Ascending aorta (tissue), 2 donors: ENCODE data around the gene MNDA. TPM values are rescaled to one million over a fixed set of nuclear protein-coding genes. Genes with fewer than 3 reads are reported as not detected.

Experiments
- DNase-seq, 2 donors: peaks; one replicate each; pipeline ENCODE4 v3.0.0-alpha.2; 2019; ENCODE audit warnings: low spot score in 2 of 2
- H3K27ac ChIP-seq, 2 donors: fragments of 200-600 bp; sonication (generic); one replicate each; pipeline ENCODE4 v1.5.1; 2016 to 2017; ENCODE audit warnings: mild to moderate bottlenecking in 1 of 2
- H3K27me3 ChIP-seq: fragments of 200-600 bp; sonication (generic); one replicate; pipeline ENCODE4 v1.5.1; 2017
- H3K36me3 ChIP-seq, 2 donors: fragments of 200-600 bp; sonication (generic); one replicate each; pipeline ENCODE4 v1.5.1; 2016
- H3K4me1 ChIP-seq, 2 donors: fragments of 200-600 bp; sonication (generic); one replicate each; pipeline ENCODE4 v1.5.1; 2016 to 2017; ENCODE audit warnings: mild to moderate bottlenecking in 1 of 2
- H3K4me3 ChIP-seq, 2 donors: fragments of 200-600 bp; sonication (generic); one replicate each; pipeline ENCODE4 v1.5.1; 2016 to 2017; ENCODE audit warnings: mild to moderate bottlenecking in 1 of 2
- H3K9me3 ChIP-seq, 2 donors: fragments of 200-600 bp; sonication (generic); one replicate each; pipeline ENCODE4 v1.5.1; 2016
- intact Hi-C: fragments of 100-400 bp; cut with DNase I; formaldehyde crosslinking; loops from one replicate; pipeline ENCODE4 v1.15.1; 2023
- total RNA-seq: library from RNA; depleted of rRNA; stranded (reverse); fragments of >200 nt; gene quantifications from one replicate; pipeline ENCODE4 v1.1.0, GENCODE V29; 2016
- TF ChIP-seq, protein P1 (sequence below), 3 experiments: fragments of 200-600 bp in 2 of 3; fragments of 450-650 bp in 1 of 3; sonication (generic) in 2 of 3; IDR thresholded peaks; one replicate each; pipeline ENCODE4 v1.5.1; 2016 to 2019; ENCODE audit warnings: antibody characterized with exemption in 3 of 3, mild to moderate bottlenecking in 1 of 3, moderate library complexity in 1 of 3

The MNDA gene
- total RNA-seq, 1 donor from 2014 or later: 3.5 TPM

GRCh38 chr1:158801396-158801795 lies 29.8 kb upstream of the MNDA start:
- Histone ChIP-seq H3K27ac (no peak overlapping the region), H3K9me3 (no peaks in the 10 kb centered on the region), H3K36me3 (no peaks in the 10 kb centered on the region), H3K4me3 (no peak overlapping the region), H3K4me1 (no peaks in the 10 kb centered on the region), H3K27me3 (no peaks in the 10 kb centered on the region)
- intact Hi-C loops: no loop called here
- DNase-seq: no peak
- TF ChIP-seq, protein P1, sequence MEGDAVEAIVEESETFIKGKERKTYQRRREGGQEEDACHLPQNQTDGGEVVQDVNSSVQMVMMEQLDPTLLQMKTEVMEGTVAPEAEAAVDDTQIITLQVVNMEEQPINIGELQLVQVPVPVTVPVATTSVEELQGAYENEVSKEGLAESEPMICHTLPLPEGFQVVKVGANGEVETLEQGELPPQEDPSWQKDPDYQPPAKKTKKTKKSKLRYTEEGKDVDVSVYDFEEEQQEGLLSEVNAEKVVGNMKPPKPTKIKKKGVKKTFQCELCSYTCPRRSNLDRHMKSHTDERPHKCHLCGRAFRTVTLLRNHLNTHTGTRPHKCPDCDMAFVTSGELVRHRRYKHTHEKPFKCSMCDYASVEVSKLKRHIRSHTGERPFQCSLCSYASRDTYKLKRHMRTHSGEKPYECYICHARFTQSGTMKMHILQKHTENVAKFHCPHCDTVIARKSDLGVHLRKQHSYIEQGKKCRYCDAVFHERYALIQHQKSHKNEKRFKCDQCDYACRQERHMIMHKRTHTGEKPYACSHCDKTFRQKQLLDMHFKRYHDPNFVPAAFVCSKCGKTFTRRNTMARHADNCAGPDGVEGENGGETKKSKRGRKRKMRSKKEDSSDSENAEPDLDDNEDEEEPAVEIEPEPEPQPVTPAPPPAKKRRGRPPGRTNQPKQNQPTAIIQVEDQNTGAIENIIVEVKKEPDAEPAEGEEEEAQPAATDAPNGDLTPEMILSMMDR (IDR thresholded peaks at IDR 0.05): no peak

DNA sequence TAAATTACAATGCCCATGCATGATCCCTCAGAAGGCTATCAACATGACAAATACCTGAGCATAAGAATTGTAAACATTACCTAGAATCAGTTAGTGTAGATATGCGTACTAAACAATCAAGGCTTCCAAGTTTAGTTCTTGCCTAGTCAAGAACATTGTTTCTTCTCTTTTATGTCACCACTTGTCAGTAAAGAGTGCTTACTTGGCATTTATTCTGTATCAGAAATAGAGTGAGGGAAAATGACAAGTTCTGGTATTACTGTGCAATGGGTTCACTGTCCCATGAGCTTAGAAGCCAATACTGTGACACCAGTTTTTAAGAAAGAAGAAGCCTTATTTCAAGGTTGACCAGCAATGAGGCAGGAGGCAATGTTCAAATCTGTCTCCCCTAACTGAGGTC lies 27.5 kb upstream of the MNDA start:
- no peaks in the 10 kb centered on the region for H3K4me1 ChIP-seq
- no peaks in the 10 kb centered on the region for H3K27me3 ChIP-seq

DNA sequence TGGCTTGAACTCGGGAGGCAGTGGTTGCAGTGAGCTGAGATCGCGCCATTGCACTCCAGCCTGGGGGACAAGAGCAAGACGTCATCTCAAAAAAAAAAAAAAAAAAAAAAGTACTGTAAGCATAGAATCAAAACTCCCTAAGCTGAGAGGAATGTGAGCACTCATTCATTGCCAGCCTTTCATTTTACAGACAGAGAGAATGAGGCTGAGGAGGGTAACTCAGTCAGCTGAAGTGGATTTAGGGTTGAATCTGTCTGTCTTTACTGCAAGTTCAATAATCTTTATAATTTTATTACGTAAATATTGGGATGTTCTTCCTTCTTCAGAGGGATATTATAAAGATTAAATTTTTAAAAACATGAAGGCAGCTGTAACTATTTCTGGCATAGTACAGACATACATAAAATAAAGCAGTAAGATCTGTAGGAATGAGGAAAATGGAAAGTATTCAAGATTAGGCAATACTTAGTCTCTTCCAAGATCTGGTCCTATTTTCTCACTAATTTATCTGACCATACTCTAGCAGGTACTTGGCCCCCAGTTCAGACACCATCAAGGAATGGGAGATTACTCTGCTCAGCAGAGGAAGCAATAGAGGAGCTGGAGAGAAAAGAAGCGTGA lies 24.1 kb upstream of the MNDA start:
- Histone ChIP-seq H3K4me3 (no peak overlapping the region), H3K27me3 (no peaks in the 10 kb centered on the region), H3K36me3 (no peaks in the 10 kb centered on the region), H3K27ac (no peak overlapping the region), H3K4me1 (no peaks in the 10 kb centered on the region), H3K9me3 (no peaks in the 10 kb centered on the region)
- TF ChIP-seq, protein P1 (IDR thresholded peaks at IDR 0.05): no peak
- intact Hi-C loops: no loop called here
- DNase-seq: no peak

More for the DNA sequence above, 27.5 kb upstream of the MNDA start:
- intact Hi-C loops: no loop called here
- no peak overlapping the region for H3K27ac ChIP-seq
- no peaks in the 10 kb centered on the region for H3K36me3 ChIP-seq
- H3K4me3 ChIP-seq: no peak overlapping the region
- no peak for DNase-seq
- TF ChIP-seq, protein P1 (IDR thresholded peaks at IDR 0.05): no peak
- no peaks in the 10 kb centered on the region for H3K9me3 ChIP-seq

DNA sequence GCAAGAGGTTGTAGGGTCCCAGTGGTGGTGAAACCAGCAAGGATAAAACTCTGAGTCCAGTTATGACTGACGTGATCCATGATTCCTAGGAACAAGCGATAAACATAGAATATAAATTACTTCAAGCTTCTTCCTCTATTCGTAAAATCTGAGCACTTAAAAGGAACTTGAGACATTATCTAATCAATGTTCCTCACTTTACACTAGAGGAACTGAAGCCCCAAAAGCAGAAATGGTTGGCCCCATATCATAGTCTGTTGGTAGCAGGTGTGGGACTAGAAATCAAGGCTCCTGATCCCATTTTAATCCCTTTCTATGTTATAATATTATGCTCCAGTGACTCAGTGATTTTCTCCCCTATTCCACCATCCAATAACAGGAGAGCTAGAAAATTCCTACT lies 21.9 kb upstream of the MNDA start:
- no peak for DNase-seq
- intact Hi-C loops: no loop called here
- H3K4me3 ChIP-seq: no peak overlapping the region

DNA sequence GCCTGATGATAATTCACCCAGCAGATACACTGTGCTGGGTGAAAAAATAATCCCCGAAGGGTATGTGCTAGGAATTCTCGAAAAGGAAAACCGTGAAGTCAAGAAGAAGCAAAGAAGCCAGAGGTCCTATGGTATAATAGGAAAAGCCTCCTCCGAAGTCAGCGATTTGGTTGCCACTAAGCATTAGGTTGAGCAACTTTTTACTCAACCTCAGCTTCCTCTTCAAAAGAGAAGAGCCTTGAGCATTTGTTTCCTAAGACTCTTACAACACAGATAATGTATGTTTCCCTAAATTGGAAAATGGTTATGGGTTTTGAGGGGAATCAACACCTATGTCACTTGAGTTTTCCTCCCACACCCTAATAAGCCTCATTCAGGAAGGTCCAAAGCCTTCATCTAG lies 21.3 kb upstream of the MNDA start:
- no peak for DNase-seq
- Histone ChIP-seq H3K27me3 (no peaks in the 10 kb centered on the region), H3K9me3 (no peaks in the 10 kb centered on the region), H3K27ac (no peak overlapping the region), H3K4me1 (no peaks in the 10 kb centered on the region), H3K36me3 (no peaks in the 10 kb centered on the region), H3K4me3 (no peak overlapping the region)
- TF ChIP-seq, protein P1 (IDR thresholded peaks at IDR 0.05): no peak
- intact Hi-C loops: no loop called here

More for the DNA sequence above, 21.9 kb upstream of the MNDA start:
- H3K9me3 ChIP-seq: no peaks in the 10 kb centered on the region
- no peaks in the 10 kb centered on the region for H3K27me3 ChIP-seq
- no peaks in the 10 kb centered on the region for H3K4me1 ChIP-seq
- H3K36me3 ChIP-seq: no peaks in the 10 kb centered on the region
- no peak overlapping the region for H3K27ac ChIP-seq
- TF ChIP-seq, protein P1 (IDR thresholded peaks at IDR 0.05): no peak

GRCh38 chr1:158810311-158810710 lies 20.8 kb upstream of the MNDA start:
- TF ChIP-seq, protein P1 (IDR thresholded peaks at IDR 0.05): no peak
- Histone ChIP-seq H3K27ac (no peak overlapping the region), H3K4me1 (no peaks in the 10 kb centered on the region), H3K27me3 (no peaks in the 10 kb centered on the region), H3K4me3 (no peak overlapping the region), H3K9me3 (no peaks in the 10 kb centered on the region), H3K36me3 (no peaks in the 10 kb centered on the region)
- intact Hi-C loops: no loop called here
- DNase-seq: no peak
